Measurements from ENCODE around the gene NINL.

DNA sequence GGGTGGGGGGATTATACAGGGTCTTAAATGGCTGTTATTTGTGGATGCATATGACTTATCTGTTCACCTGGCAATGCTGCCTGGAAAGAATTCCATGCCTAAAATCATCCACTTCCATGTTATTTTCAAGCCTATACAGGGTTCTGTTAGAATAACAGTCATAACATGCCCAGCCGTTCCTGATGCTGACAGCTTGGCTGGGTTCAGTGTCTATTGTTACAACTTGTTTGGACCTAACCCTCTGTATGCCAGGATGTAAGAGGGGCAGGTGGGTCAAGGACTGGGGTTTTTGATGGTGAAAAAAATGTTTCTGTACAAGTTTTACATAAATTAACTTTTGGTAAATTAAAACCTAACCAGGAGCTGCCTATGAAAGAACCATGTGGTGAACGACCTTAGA, 98.0 kb downstream of the NINL start:
- no peak for TF ChIP-seq EP300 (IDR thresholded peaks at IDR 0.05; ENCODE audit: borderline replicate concordance in 1 of 2, low read depth in 1 of 2, low read length in 1 of 2)
- TF ChIP-seq EZH2phosphoT487 (IDR thresholded peaks at IDR 0.05; ENCODE audit: borderline replicate concordance, low read depth) = no peak
- no peak for TF ChIP-seq YY1 (IDR thresholded peaks at IDR 0.05; ENCODE audit: low read depth)
- no peak for TF ChIP-seq SMC3 (IDR thresholded peaks at IDR 0.05; ENCODE audit: low read depth, low read length)
- TF ChIP-seq, protein P1, sequence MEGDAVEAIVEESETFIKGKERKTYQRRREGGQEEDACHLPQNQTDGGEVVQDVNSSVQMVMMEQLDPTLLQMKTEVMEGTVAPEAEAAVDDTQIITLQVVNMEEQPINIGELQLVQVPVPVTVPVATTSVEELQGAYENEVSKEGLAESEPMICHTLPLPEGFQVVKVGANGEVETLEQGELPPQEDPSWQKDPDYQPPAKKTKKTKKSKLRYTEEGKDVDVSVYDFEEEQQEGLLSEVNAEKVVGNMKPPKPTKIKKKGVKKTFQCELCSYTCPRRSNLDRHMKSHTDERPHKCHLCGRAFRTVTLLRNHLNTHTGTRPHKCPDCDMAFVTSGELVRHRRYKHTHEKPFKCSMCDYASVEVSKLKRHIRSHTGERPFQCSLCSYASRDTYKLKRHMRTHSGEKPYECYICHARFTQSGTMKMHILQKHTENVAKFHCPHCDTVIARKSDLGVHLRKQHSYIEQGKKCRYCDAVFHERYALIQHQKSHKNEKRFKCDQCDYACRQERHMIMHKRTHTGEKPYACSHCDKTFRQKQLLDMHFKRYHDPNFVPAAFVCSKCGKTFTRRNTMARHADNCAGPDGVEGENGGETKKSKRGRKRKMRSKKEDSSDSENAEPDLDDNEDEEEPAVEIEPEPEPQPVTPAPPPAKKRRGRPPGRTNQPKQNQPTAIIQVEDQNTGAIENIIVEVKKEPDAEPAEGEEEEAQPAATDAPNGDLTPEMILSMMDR (IDR thresholded peaks at IDR 0.05) = no peak
- no peak for TF ChIP-seq FOSL2 (IDR thresholded peaks at IDR 0.05; ENCODE audit: borderline replicate concordance, low read depth)
- no peak for TF ChIP-seq ELF1 (IDR thresholded peaks at IDR 0.05)
- TF ChIP-seq, protein P2, sequence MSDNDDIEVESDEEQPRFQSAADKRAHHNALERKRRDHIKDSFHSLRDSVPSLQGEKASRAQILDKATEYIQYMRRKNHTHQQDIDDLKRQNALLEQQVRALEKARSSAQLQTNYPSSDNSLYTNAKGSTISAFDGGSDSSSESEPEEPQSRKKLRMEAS (IDR thresholded peaks at IDR 0.05; ENCODE audit: low read depth) = no peak
- TF ChIP-seq POLR2AphosphoS5 (IDR thresholded peaks at IDR 0.05; ENCODE audit: low read depth, low read length) = no peak

Data from SK-N-SH (cell line).